GM08714 (cell line): Measurements from ENCODE around the gene BTK.

Experiments
- H3K4me3 ChIP-seq: fragments of 200-500 bp; sonication (Bioruptor generic); 2 replicates; pipeline ENCODE4 v1.5.1; 2014; ENCODE audit warnings: mild to moderate bottlenecking, low read length, inconsistent platforms
- ZNF274 ChIP-seq: IDR thresholded peaks from 2 replicates; pipeline ENCODE4 v1.6.1; 2012; ENCODE audit warnings: mild to moderate bottlenecking, low read depth, low read length

BTK gene

GRCh38 chrX:101407748-101408531 is 21.9 kb upstream of the BTK start, which contains the start of the genes GLA and HNRNPH2:
Gene GLA (minus strand): TSS chrX:101407925. CDS start chrX:101407903, 22 bp downstream.
Gene HNRNPH2 (plus strand): TSS chrX:101408222. CDS start chrX:101411989, 3,767 bp downstream.
- no peak for TF ChIP-seq ZNF274
- peak within 1 kb of the TSS; percentile 80 for H3K4me3 ChIP-seq

- no peak for TF ChIP-seq ZNF274
Measured at GRCh38 chrX:101407167-101407747, 21.3 kb upstream of the BTK start.

GRCh38 chrX:101399825-101400224 is 13.8 kb upstream of the BTK start:
- TF ChIP-seq ZNF274, result no peak
- no peak overlapping the region for H3K4me3 ChIP-seq

More at GRCh38 chrX:101407167-101407747, 21.3 kb upstream of the BTK start:
- peak overlapping the region; percentile 80 for H3K4me3 ChIP-seq

- no peak overlapping the region for H3K4me3 ChIP-seq
- TF ChIP-seq ZNF274, result no peak
Measured at GRCh38 chrX:101398694-101399093, 12.7 kb upstream of the BTK start.

GRCh38 chrX:101397779-101398178 is 11.8 kb upstream of the BTK start:
- TF ChIP-seq ZNF274, result no peak

GRCh38 chrX:101395789-101396188 is 9.8 kb upstream of the BTK start:
- TF ChIP-seq ZNF274, result no peak
- H3K4me3 ChIP-seq, result no peak overlapping the region

More at GRCh38 chrX:101397779-101398178, 11.8 kb upstream of the BTK start:
- H3K4me3 ChIP-seq, result no peak overlapping the region

- TF ChIP-seq ZNF274, result no peak
- no peak overlapping the region for H3K4me3 ChIP-seq
Measured at GRCh38 chrX:101394372-101394771, 8.4 kb upstream of the BTK start.

- TF ChIP-seq ZNF274, result no peak
- H3K4me3 ChIP-seq, result no peak overlapping the region
Measured at GRCh38 chrX:101393530-101394305, 7.7 kb upstream of the BTK start.

GRCh38 chrX:101391831-101392230 is 5.8 kb upstream of the BTK start:
- peak overlapping the region; percentile 86 for H3K4me3 ChIP-seq
- no peak for TF ChIP-seq ZNF274

- TF ChIP-seq ZNF274, result no peak
- H3K4me3 ChIP-seq, result peak within 1 kb of the TSS; percentile 86
Measured at GRCh38 chrX:101390664-101391525, 4.9 kb upstream of the BTK start, which contains the start of gene RPL36A. Gene RPL36A (plus strand): TSS chrX:101391011. CDS start chrX:101391044, 33 bp downstream.

GRCh38 chrX:101388604-101389003 is 2.6 kb upstream of the BTK start:
- H3K4me3 ChIP-seq, result no peak overlapping the region
- no peak for TF ChIP-seq ZNF274

- peak overlapping the region; percentile 57; the same call in 1 of the 2 replicates for H3K4me3 ChIP-seq
Measured at GRCh38 chrX:101386542-101386885, 523 bp upstream of the BTK start.

GRCh38 chrX:101385026-101385684 is 836 bp downstream of the BTK start:
- peak overlapping the region; percentile 57 for H3K4me3 ChIP-seq
- TF ChIP-seq ZNF274, result no peak

More at GRCh38 chrX:101386542-101386885, 523 bp upstream of the BTK start:
- no peak for TF ChIP-seq ZNF274

GRCh38 chrX:101383679-101384205 is 2.2 kb downstream of the BTK start:
- H3K4me3 ChIP-seq, result peak overlapping the region; percentile 57

More at GRCh38 chrX:101383679-101384205, 2.2 kb downstream of the BTK start:
- TF ChIP-seq ZNF274, result no peak
